A549 treated with AZD9567 at 1 μM for 4 hours (cell line): ENCODE data around the gene EGR2. TPM values are rescaled to one million over a fixed set of nuclear protein-coding genes. Genes with fewer than 3 reads are reported as not detected.

Experiments used
- total RNA-seq: library from RNA; stranded (reverse); fragments of 200-300 nt; extraction: Qiagen RNA extraction; gene quantifications from 5 replicates; pipeline ENCODE4 v1.2.3, GENCODE V29; 2022; ENCODE audit not compliant: insufficient read depth

The EGR2 gene
- total RNA-seq: 0.28 to 0.44 TPM (median 0.33 TPM) in 4 of 5 replicates, not detected in the other

GRCh38 chr10:62816331-62817120 is at the start of gene EGR2:
TSS of gene EGR2 (minus strand) at chr10:62816366. CDS start at chr10:62816029, 337 bp downstream.

GRCh38 chr10:62804356-62805230 is 11.6 kb downstream of the EGR2 start, which contains the start of gene ADO:
TSS of gene ADO (plus strand) at chr10:62804720. CDS start at chr10:62805060, 340 bp downstream.

Other genes starting within 250 kb of the EGR2 start
- 19.5 to 23.9 TPM (median 22.8 TPM) in 5 replicates for gene ADO, start 11.6 kb downstream of the EGR2 start, total RNA-seq